ENCODE results near the gene RMC1.
"Not testable (repeated sequence)": the region's sequence is repeated elsewhere in the genome, so short reads cannot be mapped to it uniquely, and the experiment has no call there.

GRCh38 chr18:23512216-23512615, 8.9 kb downstream of the RMC1 start:
- TF ChIP-seq CTCF (IDR thresholded peaks at IDR 0.05; ENCODE audit: low read depth, low read length, missing input control); REST (IDR thresholded peaks at IDR 0.05); TAF1 (conservative IDR thresholded peaks at IDR 0.05); YY1 (IDR thresholded peaks at IDR 0.05); SP1 (IDR thresholded peaks at IDR 0.05); ATF3 (IDR thresholded peaks at IDR 0.05); ZBTB33 (IDR thresholded peaks at IDR 0.05): not testable (repeated sequence)
